Vein endothelial cell (primary cell): ENCODE results near the gene PPARG. TPM values are rescaled to one million over a fixed set of nuclear protein-coding genes. Genes with fewer than 3 reads are reported as not detected.

Experiments used
- small RNA-seq: library from RNA; depleted of rRNA; stranded (forward); fragments of <200 nt; gene quantifications from one replicate; pipeline ENCODE3, GENCODE V24; 2012
- total RNA-seq: library from RNA; depleted of rRNA; stranded (reverse); fragments of >200 nt; gene quantifications from 2 replicates; pipeline ENCODE4 v1.2.3, GENCODE V29; 2012

PPARG gene
- 23.2 and 36.9 TPM in 2 replicates for total RNA-seq

DNA sequence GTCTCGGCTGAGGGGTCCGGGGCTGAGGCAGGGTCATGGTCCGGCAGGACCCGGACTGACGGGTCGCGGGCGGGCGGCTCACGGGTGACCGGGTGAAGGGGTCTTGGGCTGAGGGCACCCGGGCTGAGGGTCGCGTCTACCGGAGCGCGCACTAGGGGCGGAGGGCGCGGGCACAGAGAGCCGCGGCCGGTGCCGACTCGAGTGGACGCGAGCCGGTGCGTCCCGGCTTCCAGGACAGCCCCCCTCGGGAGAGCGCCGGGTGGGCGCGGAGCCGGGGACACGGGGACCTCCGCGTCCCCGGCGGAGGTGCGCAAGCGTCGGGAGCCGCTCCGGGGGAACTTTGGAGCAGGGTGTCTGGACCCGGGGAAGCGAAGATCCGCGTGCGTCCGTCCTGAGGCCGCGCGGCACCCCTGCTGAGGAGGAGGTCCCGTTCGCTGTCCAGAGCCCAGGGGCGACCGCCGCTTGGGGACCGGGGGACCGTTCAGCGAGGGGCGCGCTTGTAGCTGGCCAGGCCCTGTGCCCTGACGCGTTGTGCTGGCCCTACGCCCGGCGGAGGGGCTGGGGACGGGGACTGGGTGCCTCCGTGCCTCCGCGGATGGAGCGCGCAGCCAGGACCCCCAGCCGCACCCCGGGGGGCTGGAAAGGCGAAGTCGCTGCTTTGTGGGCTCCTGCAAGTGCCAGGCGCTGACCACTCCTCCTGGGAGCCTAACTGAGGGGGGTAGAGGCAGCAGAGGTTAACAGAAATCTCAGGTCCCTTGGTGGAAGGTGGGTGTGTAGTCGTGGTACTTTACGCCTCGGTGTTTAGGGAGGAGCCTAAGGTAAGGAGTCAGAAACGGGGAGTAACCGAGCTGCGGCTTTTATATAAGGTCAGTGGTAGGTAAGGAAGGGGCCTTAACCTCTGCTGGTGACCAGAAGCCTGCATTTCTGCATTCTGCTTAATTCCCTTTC lies at the start of gene PPARG:
TSS of gene PPARG (plus strand) at position 889 of the 948 bp plus-strand sequence. CDS start 90,642 bp downstream, outside the sequence.

Small RNAs within 50 kb of the gene (small RNA-seq; reads per million reads assigned to genes)
- not detected for gene AC091492.1

Other genes starting within 250 kb of the PPARG start
- 0.19 and 0.98 TPM in 2 replicates for gene TIMP4, start 130.2 kb upstream of the PPARG start, total RNA-seq
- 11.3 and 14.0 TPM in 2 replicates for gene TSEN2, start 195.4 kb downstream of the PPARG start, total RNA-seq